HG02623 (cell line): ENCODE measurements around the gene OAS1.
"Not testable (repeated sequence)": the region's sequence is repeated elsewhere in the genome, so short reads cannot be mapped to it uniquely, and the experiment has no call there.

Source experiments
- ATAC-seq: cut with Tn5 transposase; IDR thresholded peaks from one replicate; pipeline ENCODE4 v1.9.1; 2021; ENCODE audit warnings: moderate library complexity; ENCODE audit not compliant: unreplicated experiment

The OAS1 gene

GRCh38 chr12:112933129-112933505 lies 26.4 kb downstream of the OAS1 start:
- ATAC-seq, result no peak

GRCh38 chr12:112936264-112936663 lies 29.5 kb downstream of the OAS1 start:
- ATAC-seq, result no peak

GRCh38 chr12:112936927-112937326 lies 30.2 kb downstream of the OAS1 start:
- ATAC-seq, result no peak

- ATAC-seq, result no peak
Measured at GRCh38 chr12:112937741-112938719, 31.3 kb downstream of the OAS1 start, which contains the start of gene OAS3. Gene OAS3, plus strand, starts transcription at chr12:112938474. Its CDS starts 57 bp downstream, at chr12:112938531.

- ATAC-seq, result no peak
Measured at GRCh38 chr12:112938751-112939150, 32.0 kb downstream of the OAS1 start.

- no peak for ATAC-seq
Measured at GRCh38 chr12:112939761-112940381, 33.1 kb downstream of the OAS1 start.

GRCh38 chr12:112941528-112942335 lies 35.0 kb downstream of the OAS1 start:
- ATAC-seq, result no peak

GRCh38 chr12:112942572-112942971 lies 35.8 kb downstream of the OAS1 start:
- no peak for ATAC-seq

- no peak for ATAC-seq
Measured at GRCh38 chr12:112944024-112944690, 37.4 kb downstream of the OAS1 start.

- ATAC-seq, result no peak
Measured at GRCh38 chr12:112945515-112945914, 38.8 kb downstream of the OAS1 start.

GRCh38 chr12:112946236-112947000 lies 39.7 kb downstream of the OAS1 start:
- no peak for ATAC-seq

- ATAC-seq, result no peak
Measured at GRCh38 chr12:112947314-112947713, 40.6 kb downstream of the OAS1 start.

GRCh38 chr12:112947761-112948160 lies 41.0 kb downstream of the OAS1 start:
- ATAC-seq, result no peak

GRCh38 chr12:112948806-112949205 lies 42.0 kb downstream of the OAS1 start:
- ATAC-seq, result no peak

- ATAC-seq, result no peak
Measured at GRCh38 chr12:112950701-112951100, 43.9 kb downstream of the OAS1 start.

GRCh38 chr12:112957125-112957524 lies 50.4 kb downstream of the OAS1 start:
- not testable (repeated sequence) for ATAC-seq

GRCh38 chr12:112961074-112961473 lies 54.3 kb downstream of the OAS1 start:
- no peak for ATAC-seq

- ATAC-seq, result no peak
Measured at GRCh38 chr12:112961536-112961935, 54.8 kb downstream of the OAS1 start.

- ATAC-seq, result no peak
Measured at GRCh38 chr12:112962561-112962960, 55.8 kb downstream of the OAS1 start.
